GM21526 (cell line): ENCODE results near the gene AARS2.

Source experiments
- ATAC-seq: cut with Tn5 transposase; IDR thresholded peaks from one replicate; pipeline ENCODE4 v1.9.1; 2021; ENCODE audit warnings: moderate library complexity; ENCODE audit not compliant: unreplicated experiment, low FRiP score

Gene AARS2

DNA sequence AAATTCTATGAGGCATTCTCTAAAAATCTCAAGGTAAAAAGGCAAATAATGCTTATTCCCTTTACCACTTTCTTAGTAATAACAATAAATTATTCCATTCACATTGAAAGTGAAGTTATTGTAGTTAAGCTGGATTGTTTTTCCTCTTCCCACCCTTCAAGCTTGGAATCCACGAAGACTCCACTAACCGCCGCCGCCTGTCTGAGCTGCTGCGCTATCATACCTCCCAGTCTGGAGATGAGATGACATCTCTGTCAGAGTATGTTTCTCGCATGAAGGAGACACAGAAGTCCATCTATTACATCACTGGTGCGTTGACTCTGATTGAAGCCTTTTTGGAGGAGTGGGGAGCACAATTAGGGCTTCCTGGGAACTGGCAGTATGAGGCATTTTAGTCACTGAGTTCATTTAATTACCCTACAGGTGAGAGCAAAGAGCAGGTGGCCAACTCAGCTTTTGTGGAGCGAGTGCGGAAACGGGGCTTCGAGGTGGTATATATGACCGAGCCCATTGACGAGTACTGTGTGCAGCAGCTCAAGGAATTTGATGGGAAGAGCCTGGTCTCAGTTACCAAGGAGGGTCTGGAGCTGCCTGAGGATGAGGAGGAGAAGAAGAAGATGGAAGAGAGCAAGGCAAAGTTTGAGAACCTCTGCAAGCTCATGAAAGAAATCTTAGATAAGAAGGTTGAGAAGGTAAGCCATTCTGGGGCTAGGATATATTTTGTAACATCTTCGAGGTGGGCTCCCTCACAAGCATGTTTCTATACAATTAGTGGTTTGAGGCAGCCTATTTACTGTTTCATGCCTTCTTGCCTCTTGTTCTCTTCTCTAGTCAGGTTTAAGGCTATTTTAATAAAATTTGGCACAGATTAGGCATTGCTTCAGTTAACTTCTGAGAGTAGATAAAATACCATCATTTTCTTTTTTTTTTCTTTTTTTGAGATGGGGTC lies 61.3 kb downstream of the AARS2 start:
- ATAC-seq, result no peak

DNA sequence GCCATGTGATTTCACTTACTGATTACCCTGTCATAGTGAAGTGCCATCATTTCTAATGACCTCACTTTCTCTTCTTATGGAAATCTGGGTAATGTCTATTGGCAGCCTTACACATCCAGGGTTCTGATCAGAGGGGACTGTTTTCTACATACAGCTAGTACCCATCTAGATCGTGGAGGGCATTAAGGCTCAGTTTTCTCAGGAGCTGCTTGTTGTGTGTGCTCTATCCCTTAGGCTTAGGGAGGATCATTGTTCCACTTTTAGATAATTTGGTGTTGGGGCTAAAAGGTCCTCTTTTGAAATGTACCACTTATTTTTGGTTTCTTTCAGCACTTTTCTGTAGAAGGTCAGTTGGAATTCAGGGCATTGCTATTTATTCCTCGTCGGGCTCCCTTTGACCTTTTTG lies 62.4 kb downstream of the AARS2 start:
- no peak for ATAC-seq

DNA sequence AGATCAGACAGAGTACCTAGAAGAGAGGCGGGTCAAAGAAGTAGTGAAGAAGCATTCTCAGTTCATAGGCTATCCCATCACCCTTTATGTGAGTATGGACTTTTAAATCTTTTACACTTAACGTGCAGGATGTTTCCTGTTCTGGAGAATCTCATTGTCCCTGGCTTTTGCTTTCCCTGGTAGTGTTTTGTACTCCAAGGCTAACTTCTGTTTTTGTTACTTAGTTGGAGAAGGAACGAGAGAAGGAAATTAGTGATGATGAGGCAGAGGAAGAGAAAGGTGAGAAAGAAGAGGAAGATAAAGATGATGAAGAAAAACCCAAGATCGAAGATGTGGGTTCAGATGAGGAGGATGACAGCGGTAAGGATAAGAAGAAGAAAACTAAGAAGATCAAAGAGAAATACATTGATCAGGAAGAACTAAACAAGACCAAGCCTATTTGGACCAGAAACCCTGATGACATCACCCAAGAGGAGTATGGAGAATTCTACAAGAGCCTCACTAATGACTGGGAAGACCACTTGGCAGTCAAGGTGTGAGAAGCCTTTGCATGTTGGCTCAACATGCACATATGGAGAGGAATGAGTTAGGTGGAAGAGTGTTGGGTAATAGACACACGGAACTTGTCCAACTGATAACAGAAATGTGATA lies 63.0 kb downstream of the AARS2 start:
- ATAC-seq, result no peak
